K562 (cell line): Measurements from ENCODE around the gene TPI1. TPM values are rescaled to one million over a fixed set of nuclear protein-coding genes. Genes with fewer than 3 reads are reported as not detected.

ENCODE experiments used
- ATAC-seq: fragments of 200-7000 bp; cut with Tn5 transposase; 3 replicates; pipeline ENCODE4 v1.9.1; 2020; ENCODE audit warnings: moderate library complexity
- Bru-seq: library from RNA; stranded (reverse); fragments of 400-500 nt; gene quantifications from one replicate; lab custom pipeline; 2021; lab: Mats Ljungman, UMichigan
- BruChase-seq, 2 experiments: library from RNA; stranded (reverse); fragments of 400-500 nt; gene quantifications; one replicate each; lab custom pipeline; 2021; lab: Mats Ljungman, UMichigan
- BruUV-seq: library from RNA; stranded (reverse); fragments of 400-500 nt; replicated peaks from 2 replicates; lab custom pipeline; 2021; lab: Mats Ljungman, UMichigan
- CTCF ChIA-PET: fragments of 300-600 bp; formaldehyde crosslinking; extraction: SDS; loops from one replicate; lab custom pipeline; 2021; ENCODE audit warnings: low intra/inter-chr PET ratio; lab: Yijun Ruan, JAX
- POLR2A ChIA-PET: fragments of 300-600, 350-650 bp; sonication (Branson Sonifier 250); formaldehyde crosslinking; extraction: SDS; loops from one replicate; lab custom pipeline; 2021; ENCODE audit warnings: antibody characterized with exemption, inconsistent platforms; lab: Yijun Ruan, JAX
- DNase-seq, 4 experiments: peaks; one replicate each; pipeline versions ENCODE4 v3.0.0 to v3.0.0-alpha.2; 2011 to 2018; ENCODE audit warnings: low spot score in 3 of 4, mixed read lengths in 3 of 4; ENCODE audit errors: extremely low read depth in 1 of 4
- FAIRE-seq: peaks from 2 replicates; lab custom pipeline; 2011; peaks lifted over from hg19 to GRCh38; lab: Jason Lieb, UNC
- H2AFZ ChIP-seq: 2 replicates; pipeline ENCODE4 v1.6.0; 2011; ENCODE audit warnings: low read depth, low read length, control low read depth, inconsistent platforms
- H3K27ac ChIP-seq: fragments of 200-600 bp; 3 replicates; pipeline ENCODE4 v1.8.0; 2011; ENCODE audit warnings: low read depth, mild to moderate bottlenecking, control low read depth, inconsistent platforms, low read length, moderate library complexity, mixed read lengths; ENCODE audit errors: extremely low read depth
- H3K27me3 ChIP-seq, 2 experiments: fragments of 300-600 bp in 1 of 2; 2 replicates in 1 of 2; 3 replicates in 1 of 2; pipeline versions ENCODE4 v1.6.0 to v1.8.0; 2011; ENCODE audit warnings: inconsistent platforms in 2 of 2, low read length in 2 of 2, mild to moderate bottlenecking in 1 of 2, mixed read lengths in 1 of 2, moderate library complexity in 1 of 2; ENCODE audit not compliant: control insufficient read depth in 2 of 2, insufficient read depth in 2 of 2
- H3K36me3 ChIP-seq: fragments of 300-600 bp; 3 replicates; pipeline ENCODE4 v1.8.0; 2011; ENCODE audit warnings: mild to moderate bottlenecking, low read length, inconsistent platforms; ENCODE audit not compliant: control insufficient read depth, insufficient read depth
- H3K4me1 ChIP-seq, 2 experiments: fragments of 200-600 bp in 1 of 2; replicated peaks in 1 of 2; 2 replicates in 1 of 2; 3 replicates in 1 of 2; pipeline versions ENCODE4 v1.5.1 to v1.8.0; 2011; ENCODE audit warnings: inconsistent platforms in 2 of 2, low read length in 2 of 2, mild to moderate bottlenecking in 1 of 2, mixed read lengths in 1 of 2, moderate library complexity in 1 of 2; ENCODE audit not compliant: control insufficient read depth in 2 of 2, insufficient read depth in 2 of 2
- H3K4me2 ChIP-seq: 2 replicates; pipeline ENCODE4 v1.6.1; 2011; ENCODE audit warnings: low read length, control low read depth, inconsistent platforms, mixed read lengths; ENCODE audit not compliant: insufficient read depth
- H3K4me3 ChIP-seq: fragments of 200-600 bp; sonication (generic), shearing (Covaris generic); 2 replicates; pipeline ENCODE4 v1.5.1; 2016; ENCODE audit warnings: control low read depth, inconsistent platforms
- H3K79me2 ChIP-seq: fragments of 200-600 bp; 3 replicates; pipeline ENCODE4 v1.8.0; 2011; ENCODE audit warnings: low read length, inconsistent platforms; ENCODE audit not compliant: control insufficient read depth, insufficient read depth
- H3K9ac ChIP-seq, 2 experiments: 2 replicates each; pipeline versions ENCODE4 v1.6.0 to v1.6.1; 2011; ENCODE audit warnings: low read depth in 2 of 2, low read length in 2 of 2, control low read depth in 1 of 2, inconsistent platforms in 1 of 2, mild to moderate bottlenecking in 1 of 2, mixed read lengths in 1 of 2; ENCODE audit not compliant: insufficient read depth in 1 of 2
- H3K9me1 ChIP-seq: one replicate; pipeline ENCODE4 v1.6.0; 2011; ENCODE audit warnings: inconsistent platforms, mild to moderate bottlenecking, low read length, moderate library complexity; ENCODE audit not compliant: control insufficient read depth, insufficient read depth
- H3K9me3 ChIP-seq: replicated peaks from 2 replicates; pipeline ENCODE4 v1.5.1; 2011; ENCODE audit warnings: low read depth, low read length, inconsistent platforms; ENCODE audit not compliant: control insufficient read depth, insufficient read depth
- H4K20me1 ChIP-seq: replicated peaks from 2 replicates; pipeline ENCODE4 v1.6.1; 2011; ENCODE audit warnings: low read length, inconsistent platforms, mixed read lengths; ENCODE audit not compliant: control insufficient read depth, insufficient read depth
- ATF1 ChIP-seq, 2 experiments: fragments of 450-650 bp in 1 of 2; IDR thresholded peaks; 2 replicates each; pipeline ENCODE4 v1.6.1; 2016; ENCODE audit warnings: missing compliant biosample characterization in 1 of 2, missing genetic modification characterization in 1 of 2
- HNRNPLL ChIP-seq: fragments of 200-400 bp; formaldehyde crosslinking; IDR thresholded peaks from 2 replicates; pipeline ENCODE4 v1.6.1; 2017; ENCODE audit warnings: low read length, low read depth, mild to moderate bottlenecking; ENCODE audit not compliant: poor library complexity, severe bottlenecking
- STAG1 ChIP-seq: sonication (generic); formaldehyde crosslinking; IDR thresholded peaks from 2 replicates; pipeline ENCODE4 v1.5.0; 2020; ENCODE audit warnings: missing genetic modification reagents, borderline replicate concordance
- ZNF431 ChIP-seq: sonication (generic); formaldehyde crosslinking; IDR thresholded peaks from 2 replicates; pipeline ENCODE4 v1.8.0; 2022; ENCODE audit warnings: mild to moderate bottlenecking, missing genetic modification reagents
- ZNF507 ChIP-seq: conservative IDR thresholded peaks from 2 replicates; pipeline ENCODE4 v1.6.1; 2017; ENCODE audit warnings: missing genetic modification characterization, missing compliant biosample characterization
- WGBS: fragments of 100-300 bp; shearing (Covaris generic); methylation state at CpG from one replicate; pipeline ENCODE4 v1.1.6; 2016; ENCODE audit warnings: low coverage, mixed read lengths; ENCODE audit not compliant: insufficient coverage; ENCODE audit errors: missing lambda C conversion rate; 5-methylcytosine and 5-hydroxymethylcytosine counted together
- in situ Hi-C: fragments of 300-500 bp; cut with MboI; formaldehyde crosslinking; loops from 4 replicates; pipeline ENCODE4 v1.15.0; 2018; ENCODE audit warnings: inconsistent platforms, mixed read lengths
- intact Hi-C: fragments of 100-400 bp; cut with micrococcal nuclease; formaldehyde crosslinking; loops from 2 replicates; pipeline ENCODE4 v1.14.2; 2022
- long read RNA-seq, 3 experiments: library from polyadenylated mRNA in 2 of 3; library from RNA in 1 of 3; unstranded in 2 of 3; stranded (forward) in 1 of 3; transcript quantifications; one replicate each; pipeline ENCODE4 v2.0.0, GENCODE V29; 2019 to 2022
- polyA minus RNA-seq, 3 experiments: library from RNA; depleted of rRNA, polyadenylated mRNA; stranded (reverse); fragments of >200 nt; gene quantifications; 2 replicates each; pipeline ENCODE4 v1.2.3, GENCODE V29; 2011
- polyA plus RNA-seq, 8 experiments: library from polyadenylated mRNA; depleted of rRNA in 4 of 8; stranded (reverse) in 5 of 8; unstranded in 3 of 8; fragments of >200 nt; fragmentation: Nextera tagmentation in 2 of 8; fragmentation: Illumina TruSeq in 1 of 8; extraction: Ambion mirVana in 2 of 8; extraction: Trizol in 1 of 8; gene quantifications; 2 replicates each; pipeline versions ENCODE4 v1.2.1 to v1.2.3, GENCODE V29; 2011 to 2014; ENCODE audit warnings: inconsistent platforms in 1 of 8, missing spikeins in 1 of 8
- total RNA-seq, 7 experiments: library from RNA; depleted of rRNA in 6 of 7; stranded (reverse); fragments of >200 nt in 6 of 7; fragmentation: Illumina TruSeq in 2 of 7; extraction: Trizol in 2 of 7; gene quantifications; 2 replicates each; pipeline versions ENCODE4 v1.2.1 to v1.2.3, GENCODE V29; 2011 to 2021; ENCODE audit warnings: low replicate concordance in 1 of 7
- TF ChIP-seq, protein P1 (sequence below), 2 experiments: fragments of 450-650 bp; IDR thresholded peaks; 2 replicates each; pipeline ENCODE4 v1.6.1; 2018; ENCODE audit warnings: mild to moderate bottlenecking in 2 of 2, low read depth in 1 of 2; ENCODE audit not compliant: partially characterized antibody in 2 of 2

The TPI1 gene
- total RNA-seq (2011; cell fraction: chromatin; rRNA removed; ENCODE audit: low replicate concordance), result 247 and 515 TPM in 2 replicates
- total RNA-seq (2011; cell fraction: nucleolus; rRNA removed), result 482 and 515 TPM in 2 replicates
- total RNA-seq (2011; cell fraction: nucleoplasm; rRNA removed), result 405 and 412 TPM in 2 replicates
- total RNA-seq (2014; rRNA removed) (810 and 1,081 TPM in 2 replicates), total RNA-seq (2014; rRNA removed; fragmentation: Illumina TruSeq; extraction: Trizol) (553 and 662 TPM in 2 replicates), total RNA-seq (2015; rRNA removed; fragmentation: Illumina TruSeq; extraction: Trizol) (816 and 892 TPM in 2 replicates), total RNA-seq (2021) (678 and 684 TPM in 2 replicates), polyA plus RNA-seq (2011; rRNA removed) (1,939 and 1,978 TPM in 2 replicates), polyA plus RNA-seq (2014; fragmentation: Illumina TruSeq; extraction: Trizol) (1,007 and 1,220 TPM in 2 replicates), polyA plus RNA-seq (2014; fragmentation: Nextera tagmentation; extraction: Ambion mirVana) (1,000 to 10,000 TPM; 4,965 to 4,971 TPM), polyA plus RNA-seq (2014; rRNA removed) (764 and 829 TPM in 2 replicates), polyA minus RNA-seq (2011; rRNA and poly(A)+ RNA removed) (1,244 and 1,320 TPM in 2 replicates), Bru-seq, nascent RNA (percentile 98 among the genes with signal in this experiment), BruChase-seq, experiment 1, labeled RNA remaining after a 2-hour chase (percentile 96 among the genes with signal in this experiment), BruChase-seq, experiment 2, labeled RNA remaining after a 6-hour chase (percentile 96 among the genes with signal in this experiment)
- polyA plus RNA-seq (2011; cell fraction: cytosol; rRNA removed), result 2,885 and 2,924 TPM in 2 replicates
- polyA plus RNA-seq (2011; cell fraction: nucleus; rRNA removed), result 1,145 and 1,403 TPM in 2 replicates
- 681 and 688 TPM in 2 replicates for polyA plus RNA-seq (2012)
- 431 and 480 TPM in 2 replicates for polyA minus RNA-seq (2011; cell fraction: cytosol; rRNA and poly(A)+ RNA removed)
- polyA minus RNA-seq (2011; cell fraction: nucleus; rRNA and poly(A)+ RNA removed), result 154 and 318 TPM in 2 replicates
- long read RNA-seq, experiment 1, transcript TPI1-204 (2 exons, 427 nt), result minor isoform, 18 of 2,451 reads
- long read RNA-seq, experiment 1, transcript TPI1-201 (7 exons, 1,763 nt), result major isoform, 2,259 of 2,451 reads
- long read RNA-seq, experiment 1, partial matches to known transcripts, result 62 of 2,451 reads
- long read RNA-seq, experiment 1, other reads (novel, unspliced or antisense), result 112 of 2,451 reads
- long read RNA-seq, experiment 2, transcript TPI1-201 (7 exons, 1,763 nt), result major isoform, 860 of 1,207 reads
- long read RNA-seq, experiment 2, transcript TPI1-204 (2 exons, 427 nt), result minor isoform, 20 of 1,207 reads
- long read RNA-seq, experiment 2, partial matches to known transcripts, result 296 of 1,207 reads
- long read RNA-seq, experiment 2, other reads (novel, unspliced or antisense), result 30 of 1,207 reads
- long read RNA-seq, experiment 3, transcript TPI1-201 (7 exons, 1,763 nt), result major isoform, 2,912 of 3,010 reads
- long read RNA-seq, experiment 3, partial matches to known transcripts, result 15 of 3,010 reads
- long read RNA-seq, experiment 3, other reads (novel, unspliced or antisense), result 83 of 3,010 reads

DNA sequence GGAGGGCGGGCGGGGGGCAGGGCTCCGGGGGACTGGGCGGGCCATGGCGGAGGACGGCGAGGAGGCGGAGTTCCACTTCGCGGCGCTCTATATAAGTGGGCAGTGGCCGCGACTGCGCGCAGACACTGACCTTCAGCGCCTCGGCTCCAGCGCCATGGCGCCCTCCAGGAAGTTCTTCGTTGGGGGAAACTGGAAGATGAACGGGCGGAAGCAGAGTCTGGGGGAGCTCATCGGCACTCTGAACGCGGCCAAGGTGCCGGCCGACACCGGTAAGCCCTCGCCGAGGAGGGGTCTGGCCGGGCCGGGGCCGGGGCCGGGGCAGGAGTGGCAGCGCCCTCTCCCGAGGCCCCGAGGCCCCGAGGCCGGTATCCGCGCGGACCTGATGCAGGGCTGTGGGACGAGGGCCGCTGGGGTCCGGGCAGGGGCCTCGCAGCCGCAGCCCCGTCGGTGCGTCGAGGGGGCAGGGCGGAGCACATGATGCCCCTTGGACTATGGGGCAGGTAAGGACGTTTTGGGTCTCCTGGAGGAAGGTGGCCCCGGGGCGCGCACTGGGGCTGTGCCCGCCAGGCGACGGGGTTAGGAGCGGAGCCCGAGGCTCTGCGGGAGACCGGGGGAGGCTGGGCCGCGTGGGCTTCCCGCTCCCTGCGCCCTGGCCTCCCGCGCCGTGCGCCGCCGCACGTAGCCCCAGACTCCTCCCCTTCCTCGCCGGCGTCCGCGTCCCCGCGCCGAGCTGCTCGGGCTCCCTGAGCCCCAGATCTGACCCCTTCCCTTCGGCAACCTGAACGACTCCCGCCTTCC, at the start of gene TPI1:
Gene TPI1 (plus strand): TSS at position 119 of the 798 bp plus-strand sequence. CDS start 36 bp downstream, at position 155.
- intact Hi-C loops (loop anchor here (5.0 kb wide), 1 partner anchor 75 kb away; the partner anchor contains the start of genes C12orf57 and RNU7-1), in situ Hi-C loops (loop anchor here (5.0 kb wide), 1 partner anchor 75 kb away; the partner anchor contains the start of genes C12orf57 and RNU7-1)
- Histone ChIP-seq H4K20me1 (peaks cover 47% of the 10 kb centered on the region), H3K4me1 (peaks cover 33 to 53% of the 10 kb centered on the region in 2 experiments; a peak in 4 of 5 replicates), H3K9me3 (no peaks in the 10 kb centered on the region), H2AFZ (peak within 1 kb of the TSS; percentile 74), H3K36me3 (peaks cover 69% of the 10 kb centered on the region), H3K4me3 (peak within 1 kb of the TSS; percentile 96), H3K27ac (peak within 1 kb of the TSS; percentile 94), H3K4me2 (peak within 1 kb of the TSS; percentile 87), H3K9ac (peak within 1 kb of the TSS; percentile 87 to 98), H3K27me3 (no peaks in the 10 kb centered on the region), H3K79me2 (peaks cover 46% of the 10 kb centered on the region), H3K9me1 (no peaks in the 10 kb centered on the region)
- FAIRE-seq, result no peak
- WGBS, result under 1% methylated on average over 27 of the region's 86 CpGs
- ChIA-PET POLR2A (interaction anchor here (0.5 to 11.3 kb wide), 26 partner anchors 13 to 1051 kb away, joined by 3 to 174 read pairs (median 4); partner anchors contain the start of genes C12orf57, CDCA3, PTMS and RNU7-1), CTCF (interaction anchor here (1.1 kb wide), 1 partner anchor 97 kb away, joined by 3 read pairs; no protein-coding TSS in a partner anchor)
- no TSS peak for BruUV-seq
- ATAC-seq, result peak; percentile 83
- DNase-seq, result peak; percentile 78 to 91 (median 81)
- no peak for TF ChIP-seq ZNF507
- TF ChIP-seq, protein P1, sequence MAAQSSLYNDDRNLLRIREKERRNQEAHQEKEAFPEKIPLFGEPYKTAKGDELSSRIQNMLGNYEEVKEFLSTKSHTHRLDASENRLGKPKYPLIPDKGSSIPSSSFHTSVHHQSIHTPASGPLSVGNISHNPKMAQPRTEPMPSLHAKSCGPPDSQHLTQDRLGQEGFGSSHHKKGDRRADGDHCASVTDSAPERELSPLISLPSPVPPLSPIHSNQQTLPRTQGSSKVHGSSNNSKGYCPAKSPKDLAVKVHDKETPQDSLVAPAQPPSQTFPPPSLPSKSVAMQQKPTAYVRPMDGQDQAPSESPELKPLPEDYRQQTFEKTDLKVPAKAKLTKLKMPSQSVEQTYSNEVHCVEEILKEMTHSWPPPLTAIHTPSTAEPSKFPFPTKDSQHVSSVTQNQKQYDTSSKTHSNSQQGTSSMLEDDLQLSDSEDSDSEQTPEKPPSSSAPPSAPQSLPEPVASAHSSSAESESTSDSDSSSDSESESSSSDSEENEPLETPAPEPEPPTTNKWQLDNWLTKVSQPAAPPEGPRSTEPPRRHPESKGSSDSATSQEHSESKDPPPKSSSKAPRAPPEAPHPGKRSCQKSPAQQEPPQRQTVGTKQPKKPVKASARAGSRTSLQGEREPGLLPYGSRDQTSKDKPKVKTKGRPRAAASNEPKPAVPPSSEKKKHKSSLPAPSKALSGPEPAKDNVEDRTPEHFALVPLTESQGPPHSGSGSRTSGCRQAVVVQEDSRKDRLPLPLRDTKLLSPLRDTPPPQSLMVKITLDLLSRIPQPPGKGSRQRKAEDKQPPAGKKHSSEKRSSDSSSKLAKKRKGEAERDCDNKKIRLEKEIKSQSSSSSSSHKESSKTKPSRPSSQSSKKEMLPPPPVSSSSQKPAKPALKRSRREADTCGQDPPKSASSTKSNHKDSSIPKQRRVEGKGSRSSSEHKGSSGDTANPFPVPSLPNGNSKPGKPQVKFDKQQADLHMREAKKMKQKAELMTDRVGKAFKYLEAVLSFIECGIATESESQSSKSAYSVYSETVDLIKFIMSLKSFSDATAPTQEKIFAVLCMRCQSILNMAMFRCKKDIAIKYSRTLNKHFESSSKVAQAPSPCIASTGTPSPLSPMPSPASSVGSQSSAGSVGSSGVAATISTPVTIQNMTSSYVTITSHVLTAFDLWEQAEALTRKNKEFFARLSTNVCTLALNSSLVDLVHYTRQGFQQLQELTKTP (IDR thresholded peaks at IDR 0.05; ENCODE audit: low read depth in 1 of 2, partially characterized antibody in 2 of 2), result no peak
- TF ChIP-seq ATF1 (CRISPR knock-in tag; IDR thresholded peaks at IDR 0.05), result 0 out of 2 replicates have a peak, but pooled peaks have one; percentile 9
- TF ChIP-seq ATF1 (tag; IDR thresholded peaks at IDR 0.05), result no peak
- peak; percentile 49 for TF ChIP-seq HNRNPLL
- TF ChIP-seq ZNF431, result no peak
- peak; percentile 7; the same call in 1 of the 2 replicates for TF ChIP-seq STAG1 (CRISPR knock-in tag)
